Activated CD4-positive, alpha-beta memory T cell treated with anti-CD3 and anti-CD28 coated beads for 36 hours (primary cell): Measurements from ENCODE around the gene ARHGEF40. TPM values are rescaled to one million over a fixed set of nuclear protein-coding genes. Genes with fewer than 3 reads are reported as not detected.

Experiments used
- CTCF ChIA-PET: fragments of 350-600 bp; sonication (Branson Sonifier 250); formaldehyde crosslinking; loops from one replicate; lab custom pipeline; 2021; ENCODE audit warnings: antibody characterized with exemption, inconsistent platforms; lab: Charles Lee
- POLR2A ChIA-PET: fragments of 350-600 bp; sonication (Branson Sonifier 250); formaldehyde crosslinking; loops from one replicate; lab custom pipeline; 2021; ENCODE audit warnings: antibody characterized with exemption; lab: Charles Lee
- DNase-seq: peaks from one replicate; pipeline ENCODE4 v3.0.0-alpha.2; 2020
- H3K27ac Mint-ChIP-seq: one replicate; pipeline ENCODE4 v1.8.0; 2021; ENCODE audit warnings: mixed read lengths
- H3K27me3 Mint-ChIP-seq: one replicate; pipeline ENCODE4 v1.8.0; 2021; ENCODE audit warnings: mixed read lengths
- H3K36me3 Mint-ChIP-seq: one replicate; pipeline ENCODE4 v1.8.0; 2021; ENCODE audit warnings: mixed read lengths
- H3K4me1 Mint-ChIP-seq: one replicate; pipeline ENCODE4 v1.8.0; 2021; ENCODE audit warnings: low read depth, mixed read lengths
- H3K4me3 Mint-ChIP-seq: one replicate; pipeline ENCODE4 v1.8.0; 2021; ENCODE audit warnings: mild to moderate bottlenecking, mixed read lengths
- H3K9me3 Mint-ChIP-seq: one replicate; pipeline ENCODE4 v1.8.0; 2021; ENCODE audit warnings: mixed read lengths
- intact Hi-C: fragments of 100-400 bp; cut with micrococcal nuclease; formaldehyde crosslinking; loops from one replicate; pipeline ENCODE4 v1.15.1; 2023
- total RNA-seq, 2 experiments: library from RNA; stranded (reverse); gene quantifications; one replicate each; pipeline ENCODE4 v1.2.3, GENCODE V29; 2021

Gene ARHGEF40
- total RNA-seq, 2 experiments from 2014 or later: 0.33 to 0.44 TPM

- H3K27me3 Mint-ChIP-seq: peaks cover 56% of the 10 kb centered on the region
- ChIA-PET POLR2A (interaction anchor here (2.6 kb wide), 1 partner anchor 35 kb away, joined by 10 read pairs; no protein-coding TSS in a partner anchor), CTCF (interaction anchor here (0.6 to 4.6 kb wide), 19 partner anchors 11 to 162 kb away, joined by 3 to 86 read pairs (median 6); partner anchors contain the start of genes TMEM253 and ZNF219)
- no peaks in the 10 kb centered on the region for H3K36me3 Mint-ChIP-seq
- H3K27ac Mint-ChIP-seq: no peak overlapping the region
- H3K9me3 Mint-ChIP-seq: no peaks in the 10 kb centered on the region
- H3K4me1 Mint-ChIP-seq: peaks cover 33% of the 10 kb centered on the region
- DNase-seq: peak; percentile 62
- intact Hi-C loops: loop anchor here (1.0 kb wide), 1 partner anchor 36 kb away; no protein-coding TSS in a partner anchor
- H3K4me3 Mint-ChIP-seq: peak overlapping the region; percentile 36
Observed at GRCh38 chr14:21068521-21069387, 1.4 kb upstream of the ARHGEF40 start.

- no peak for DNase-seq
- intact Hi-C loops: no loop called here
- POLR2A ChIA-PET: interaction anchor here (1.0 to 2.6 kb wide), 2 partner anchors 28 to 34 kb away, joined by 4 to 10 read pairs; no protein-coding TSS in a partner anchor
- Mint-ChIP-seq H3K9me3 (no peaks in the 10 kb centered on the region), H3K4me3 (peak overlapping the region; percentile 69), H3K36me3 (no peaks in the 10 kb centered on the region), H3K27me3 (peaks cover 56% of the 10 kb centered on the region), H3K27ac (no peak overlapping the region), H3K4me1 (peaks cover 33% of the 10 kb centered on the region)
- CTCF ChIA-PET: interaction anchor here (1.1 to 4.6 kb wide), 19 partner anchors 10 to 161 kb away, joined by 3 to 86 read pairs (median 9); partner anchors contain the start of genes TMEM253 and ZNF219
Observed at GRCh38 chr14:21069388-21070082, 569 bp upstream of the ARHGEF40 start.

GRCh38 chr14:21070610-21071224 is 613 bp downstream of the ARHGEF40 start:
- no peaks in the 10 kb centered on the region for H3K36me3 Mint-ChIP-seq
- H3K27me3 Mint-ChIP-seq: peaks cover 53% of the 10 kb centered on the region
- H3K9me3 Mint-ChIP-seq: no peaks in the 10 kb centered on the region
- no peak overlapping the region for H3K27ac Mint-ChIP-seq
- POLR2A ChIA-PET: interaction anchor here (0.7 to 1.2 kb wide), 3 partner anchors 22 to 33 kb away, joined by 3 to 4 read pairs (median 3); no protein-coding TSS in a partner anchor
- H3K4me1 Mint-ChIP-seq: peaks cover 33% of the 10 kb centered on the region
- H3K4me3 Mint-ChIP-seq: peak overlapping the region; percentile 60
- CTCF ChIA-PET: interaction anchor here (0.9 to 3.7 kb wide), 14 partner anchors 9 to 99 kb away, joined by 3 to 51 read pairs (median 6); partner anchors contain the start of gene ZNF219
- intact Hi-C loops: loop anchor here (1.0 kb wide), 1 partner anchor 22 kb away; no protein-coding TSS in a partner anchor
- peak; percentile 25 for DNase-seq

GRCh38 chr14:21071225-21072030 is 1.3 kb downstream of the ARHGEF40 start:
- peaks cover 33% of the 10 kb centered on the region for H3K4me1 Mint-ChIP-seq
- no peaks in the 10 kb centered on the region for H3K9me3 Mint-ChIP-seq
- ChIA-PET CTCF (interaction anchor here (0.9 to 3.7 kb wide), 14 partner anchors 8 to 100 kb away, joined by 3 to 51 read pairs (median 6); partner anchors contain the start of gene ZNF219), POLR2A (interaction anchor here (0.7 to 1.2 kb wide), 4 partner anchors 11 to 32 kb away, joined by 3 read pairs; no protein-coding TSS in a partner anchor)
- H3K36me3 Mint-ChIP-seq: no peaks in the 10 kb centered on the region
- intact Hi-C loops: loop anchor here (1.0 kb wide), 1 partner anchor 21 kb away; no protein-coding TSS in a partner anchor
- H3K27me3 Mint-ChIP-seq: peaks cover 49% of the 10 kb centered on the region
- peak overlapping the region; percentile 60 for H3K4me3 Mint-ChIP-seq
- H3K27ac Mint-ChIP-seq: no peak overlapping the region
- DNase-seq: peak; percentile 83

GRCh38 chr14:21072031-21072473 is 1.9 kb downstream of the ARHGEF40 start:
- intact Hi-C loops: no loop called here
- ChIA-PET POLR2A (interaction anchor here (1.0 to 1.1 kb wide), 2 partner anchors 10 to 15 kb away, joined by 3 read pairs; no protein-coding TSS in a partner anchor), CTCF (interaction anchor here (1.2 to 3.7 kb wide), 6 partner anchors 15 to 101 kb away, joined by 3 to 51 read pairs (median 20); no protein-coding TSS in a partner anchor)
- no peaks in the 10 kb centered on the region for H3K36me3 Mint-ChIP-seq
- H3K4me3 Mint-ChIP-seq: peak overlapping the region; percentile 60
- H3K9me3 Mint-ChIP-seq: no peaks in the 10 kb centered on the region
- H3K27me3 Mint-ChIP-seq: peaks cover 44% of the 10 kb centered on the region
- H3K27ac Mint-ChIP-seq: no peak overlapping the region
- DNase-seq: no peak
- peaks cover 33% of the 10 kb centered on the region for H3K4me1 Mint-ChIP-seq

GRCh38 chr14:21072781-21073339 is 2.8 kb downstream of the ARHGEF40 start:
- POLR2A ChIA-PET: no interaction called here
- no peak overlapping the region for H3K27ac Mint-ChIP-seq
- no peak overlapping the region for H3K4me3 Mint-ChIP-seq
- peaks cover 39% of the 10 kb centered on the region for H3K27me3 Mint-ChIP-seq
- no peak for DNase-seq
- CTCF ChIA-PET: interaction anchor here (1.4 to 3.7 kb wide), 4 partner anchors 20 to 58 kb away, joined by 5 to 51 read pairs (median 34); no protein-coding TSS in a partner anchor
- peaks cover 33% of the 10 kb centered on the region for H3K4me1 Mint-ChIP-seq
- H3K36me3 Mint-ChIP-seq: no peaks in the 10 kb centered on the region
- intact Hi-C loops: no loop called here
- no peaks in the 10 kb centered on the region for H3K9me3 Mint-ChIP-seq

GRCh38 chr14:21073921-21074320 is 3.8 kb downstream of the ARHGEF40 start:
- POLR2A ChIA-PET: no interaction called here
- H3K27me3 Mint-ChIP-seq: peaks cover 30% of the 10 kb centered on the region
- no peak overlapping the region for H3K4me3 Mint-ChIP-seq
- CTCF ChIA-PET: interaction anchor here (1.4 kb wide), 1 partner anchor 59 kb away, joined by 5 read pairs; no protein-coding TSS in a partner anchor
- H3K4me1 Mint-ChIP-seq: peaks cover 28% of the 10 kb centered on the region
- no peaks in the 10 kb centered on the region for H3K36me3 Mint-ChIP-seq
- DNase-seq: no peak
- H3K27ac Mint-ChIP-seq: no peak overlapping the region
- intact Hi-C loops: no loop called here
- no peaks in the 10 kb centered on the region for H3K9me3 Mint-ChIP-seq

- no peaks in the 10 kb centered on the region for H3K9me3 Mint-ChIP-seq
- POLR2A ChIA-PET: no interaction called here
- no peak overlapping the region for H3K27ac Mint-ChIP-seq
- H3K4me1 Mint-ChIP-seq: peaks cover 21% of the 10 kb centered on the region
- H3K4me3 Mint-ChIP-seq: no peak overlapping the region
- H3K36me3 Mint-ChIP-seq: no peaks in the 10 kb centered on the region
- intact Hi-C loops: no loop called here
- peaks cover 23% of the 10 kb centered on the region for H3K27me3 Mint-ChIP-seq
- DNase-seq: no peak
- CTCF ChIA-PET: interaction anchor here (0.7 to 1.4 kb wide), 2 partner anchors 18 to 30 kb away, joined by 3 to 7 read pairs; no protein-coding TSS in a partner anchor
Observed at GRCh38 chr14:21074398-21075272, 4.5 kb downstream of the ARHGEF40 start.

GRCh38 chr14:21075719-21076437 is 5.8 kb downstream of the ARHGEF40 start:
- Mint-ChIP-seq H3K4me3 (no peak overlapping the region), H3K27me3 (peaks cover 16% of the 10 kb centered on the region), H3K9me3 (no peaks in the 10 kb centered on the region), H3K36me3 (no peaks in the 10 kb centered on the region), H3K27ac (no peak overlapping the region), H3K4me1 (peaks cover 12% of the 10 kb centered on the region)
- CTCF ChIA-PET: interaction anchor here (1.4 kb wide), 1 partner anchor 17 kb away, joined by 7 read pairs; no protein-coding TSS in a partner anchor
- intact Hi-C loops: no loop called here
- DNase-seq: no peak
- POLR2A ChIA-PET: no interaction called here
